Measurements from ENCODE around the gene DGKG.

- TF ChIP-seq FOXM1 (IDR thresholded peaks at IDR 0.05; ENCODE audit: borderline replicate concordance): no peak
- no peak for TF ChIP-seq HDGF (IDR thresholded peaks at IDR 0.05; ENCODE audit: borderline replicate concordance)
- TF ChIP-seq ZNF384 (IDR thresholded peaks at IDR 0.05): no peak
- no peak for TF ChIP-seq SUZ12 (IDR thresholded peaks at IDR 0.05)
- TF ChIP-seq FOXA1 (IDR thresholded peaks at IDR 0.05): no peak
- TF ChIP-seq TARDBP (IDR thresholded peaks at IDR 0.05): no peak
Observed at GRCh38 chr3:186209810-186210752, 152.0 kb downstream of the DGKG start.
